NCI-H1092 treated with DMSO at 0.1 percent for 48 hours (cell line): ENCODE measurements around the gene FAM151B.
"Not testable (repeated sequence)": the region's sequence is repeated elsewhere in the genome, so short reads cannot be mapped to it uniquely, and the experiment has no call there.

Experiments
- DNase-seq: peaks from one replicate; lab custom pipeline; 2025; lab: John Stamatoyannopoulos, UW

FAM151B gene, protein sequence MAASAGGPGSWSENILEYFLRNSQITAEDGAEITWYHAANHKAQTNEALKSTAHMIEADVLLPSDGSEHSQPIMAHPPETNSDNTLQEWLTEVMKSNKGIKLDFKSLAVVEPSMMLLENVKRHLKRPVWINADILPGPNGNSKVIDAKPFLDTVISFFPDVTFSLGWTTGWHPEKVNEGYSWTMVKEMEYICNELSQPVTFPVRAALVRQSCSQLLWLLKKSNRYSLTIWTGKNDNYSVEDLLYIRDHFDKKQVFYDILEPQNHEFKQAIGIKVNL

DNA sequence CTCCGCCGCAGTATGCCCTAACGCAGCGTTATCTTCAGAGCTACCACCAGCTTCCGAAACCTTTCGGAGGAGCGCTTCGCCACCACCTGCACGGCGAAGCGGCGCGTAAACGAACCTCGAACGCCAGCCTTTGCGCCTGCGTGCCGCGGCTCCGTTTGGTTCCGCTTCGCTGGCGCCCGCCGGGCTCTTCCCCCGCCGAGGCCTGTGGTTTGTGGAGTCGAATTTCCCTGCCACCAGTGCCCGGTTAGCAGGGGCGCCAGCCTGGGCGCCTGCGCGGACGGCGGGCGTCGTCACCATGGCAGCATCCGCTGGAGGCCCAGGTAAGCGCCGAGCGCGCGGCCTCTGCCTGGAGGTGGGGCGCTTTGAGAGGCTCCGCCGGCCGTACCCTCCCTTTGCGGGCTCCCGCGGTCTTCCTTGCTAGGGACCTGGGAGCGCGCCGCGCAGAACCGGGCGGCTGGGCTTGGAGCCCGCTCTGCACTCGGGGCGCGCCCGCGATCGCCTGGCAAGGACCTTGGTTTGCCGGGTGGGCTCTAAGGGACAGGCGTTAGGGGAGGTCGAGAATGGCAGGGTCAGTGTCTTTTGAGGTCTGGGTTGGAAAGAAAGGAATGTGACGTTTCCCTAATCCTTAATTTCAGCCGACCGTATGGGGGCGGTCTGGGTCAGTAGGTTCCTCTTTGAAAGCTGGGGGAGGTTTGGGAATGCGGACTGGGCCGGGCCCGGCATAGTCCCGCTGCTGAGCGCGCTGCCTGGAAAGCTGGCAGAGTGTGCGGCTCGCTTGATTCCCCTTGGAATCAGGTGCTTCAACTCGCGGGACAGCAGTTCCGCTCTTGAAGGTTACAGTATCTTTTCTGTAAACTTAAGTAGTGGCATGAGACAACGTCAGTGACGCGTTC is at the start of gene FAM151B:
Gene FAM151B (plus strand): TSS at position 272 of the 893 bp plus-strand sequence. CDS start 24 bp downstream, at position 296.
- peak; percentile 94 for DNase-seq

DNA sequence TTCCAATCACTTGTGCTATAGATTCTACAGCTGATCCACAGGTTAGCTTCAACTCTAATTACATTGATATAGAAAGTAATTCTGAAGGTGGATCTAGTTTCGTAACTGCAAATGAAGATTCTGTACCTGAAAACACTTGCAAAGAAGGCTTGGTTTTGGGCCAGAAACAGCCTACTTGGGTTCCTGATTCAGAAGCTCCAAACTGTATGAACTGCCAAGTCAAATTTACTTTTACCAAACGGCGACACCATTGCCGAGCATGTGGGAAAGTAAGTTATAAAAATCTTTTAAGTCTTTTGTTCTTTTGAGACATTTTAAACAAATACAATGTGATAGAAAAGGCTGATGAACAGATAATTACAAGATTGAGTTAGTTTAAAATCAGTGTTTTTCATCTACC is 49.2 kb upstream of the FAM151B start:
- DNase-seq, result no peak

DNA sequence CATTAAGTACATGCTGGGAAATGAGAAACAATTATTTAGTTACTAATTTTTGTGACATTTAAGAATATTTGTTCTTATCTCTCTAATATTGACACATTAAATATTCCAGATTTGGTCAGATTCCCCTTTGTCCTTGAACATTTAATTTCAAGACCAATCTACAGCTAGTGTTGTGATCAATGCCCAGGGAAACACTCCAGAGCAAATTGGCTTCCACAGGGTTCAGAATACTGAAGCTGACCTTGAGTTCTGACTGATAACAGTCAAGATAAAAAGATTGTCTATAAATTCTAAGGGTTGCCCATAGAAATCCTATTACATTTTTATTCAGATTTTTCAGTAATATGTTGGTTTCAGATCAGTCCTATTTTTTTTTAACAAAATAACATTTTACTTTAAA is 48.7 kb upstream of the FAM151B start:
- DNase-seq, result no peak

DNA sequence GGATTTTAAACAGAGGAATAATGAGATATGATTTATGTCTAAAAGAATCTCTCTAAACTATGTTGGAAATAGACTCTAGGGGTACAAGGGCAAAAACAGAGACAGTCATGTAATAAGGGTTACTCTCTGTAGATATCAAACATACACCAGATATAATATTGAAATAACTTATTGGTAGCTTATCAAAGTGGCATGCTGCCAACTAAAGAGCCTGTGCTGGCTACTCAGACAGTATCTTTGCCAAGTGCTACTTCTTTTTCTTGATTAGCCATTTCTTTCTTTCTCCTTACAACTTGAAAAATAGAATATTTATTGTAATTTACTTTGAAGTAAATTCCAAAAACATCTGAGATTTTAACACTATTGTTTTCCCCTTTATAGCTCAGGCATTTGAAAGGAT is 45.2 kb upstream of the FAM151B start:
- no peak for DNase-seq

DNA sequence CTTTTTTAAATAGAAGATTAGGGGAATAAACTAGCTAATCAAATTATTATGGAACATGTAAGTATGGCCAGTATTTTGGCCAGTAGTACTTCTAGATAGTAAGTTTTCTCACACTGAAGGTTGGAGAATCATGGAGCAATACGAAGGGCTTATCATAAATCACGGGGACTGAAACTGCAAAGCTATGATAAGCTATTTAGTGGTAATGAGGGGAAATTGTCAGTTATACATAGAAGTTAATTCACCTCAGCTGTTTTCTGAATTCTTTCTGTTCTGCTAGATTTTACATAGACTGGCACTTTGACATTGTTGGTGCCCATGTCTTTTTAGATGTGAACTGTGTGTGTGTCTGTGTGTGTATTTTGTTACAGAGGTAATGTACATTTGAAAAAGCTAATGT is 34.5 kb upstream of the FAM151B start:
- DNase-seq, result no peak

DNA sequence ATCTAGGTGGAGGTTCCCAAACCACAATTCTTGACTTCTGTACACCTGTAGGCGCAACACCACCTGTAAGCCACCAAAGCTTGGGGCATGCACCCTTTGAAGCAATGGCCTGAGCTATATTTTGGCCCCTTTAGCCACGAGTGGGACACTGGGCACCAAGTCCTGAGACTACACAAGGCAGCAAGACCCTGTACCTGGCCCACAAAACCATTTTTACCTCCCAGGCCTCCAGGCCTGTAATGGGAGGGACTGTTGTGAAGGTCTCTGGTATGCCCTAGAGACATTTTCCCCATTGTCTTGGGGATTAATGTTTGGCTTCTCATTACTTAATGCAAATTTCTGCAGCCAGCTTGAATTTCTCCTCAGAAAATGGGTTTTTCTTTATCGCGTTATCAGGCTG is 24.6 kb upstream of the FAM151B start:
- DNase-seq, result no peak

DNA sequence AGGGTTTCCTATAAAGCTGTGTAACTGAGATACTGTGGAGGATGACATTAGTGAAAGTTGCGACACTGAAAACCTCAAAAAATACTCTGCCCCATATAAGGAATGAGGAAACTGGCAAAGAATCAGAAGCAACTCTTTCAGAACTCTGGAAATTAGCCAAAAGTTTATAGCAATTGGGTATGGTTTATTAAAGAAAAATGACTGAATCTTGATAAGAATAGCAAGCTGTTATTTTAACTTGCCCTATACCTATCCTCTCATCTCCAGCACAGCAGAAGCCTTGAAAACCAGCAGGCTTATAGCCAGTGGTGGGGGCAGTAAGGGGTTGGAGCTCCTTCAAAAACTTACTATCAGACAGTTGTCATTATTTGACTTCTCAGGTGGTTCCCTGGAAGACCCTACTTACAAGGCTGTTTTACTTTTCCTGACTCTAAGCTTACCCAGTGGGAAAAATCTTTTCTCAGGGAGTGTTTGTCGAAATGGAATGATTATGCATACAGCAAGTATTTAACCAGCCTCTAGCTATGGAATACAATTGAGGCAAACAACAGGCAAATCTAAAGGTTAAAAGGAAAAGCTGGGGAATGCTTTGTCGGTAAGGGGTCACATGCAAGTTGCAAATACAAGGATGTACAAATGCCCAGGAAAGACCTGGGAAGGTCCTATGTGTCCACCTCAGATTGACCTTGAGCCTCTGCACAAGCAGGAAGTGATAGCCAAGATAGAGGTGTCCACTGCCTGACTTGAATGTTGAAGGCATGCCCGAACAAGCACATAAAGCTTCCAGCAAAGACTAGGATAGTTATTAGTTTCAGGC is 21.0 kb upstream of the FAM151B start:
- DNase-seq, result no peak

DNA sequence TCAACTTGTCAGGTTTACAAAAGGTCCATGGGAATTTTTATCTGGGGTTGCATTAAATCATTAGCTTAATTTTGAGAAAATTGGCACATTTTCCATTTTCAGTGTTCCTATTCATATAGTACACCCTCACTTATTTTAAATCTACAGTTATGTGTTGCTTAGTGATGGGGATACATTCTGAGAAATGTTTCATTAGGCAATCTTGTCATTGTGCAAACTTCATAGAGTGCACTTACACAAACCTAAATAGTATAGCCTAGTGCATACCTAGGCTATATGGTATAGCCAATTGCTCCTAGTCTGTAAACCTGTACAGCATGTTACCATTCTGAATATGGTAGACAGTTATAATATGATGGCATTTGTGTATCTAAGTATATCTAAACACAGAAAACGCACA is 19.8 kb upstream of the FAM151B start:
- DNase-seq, result no peak

DNA sequence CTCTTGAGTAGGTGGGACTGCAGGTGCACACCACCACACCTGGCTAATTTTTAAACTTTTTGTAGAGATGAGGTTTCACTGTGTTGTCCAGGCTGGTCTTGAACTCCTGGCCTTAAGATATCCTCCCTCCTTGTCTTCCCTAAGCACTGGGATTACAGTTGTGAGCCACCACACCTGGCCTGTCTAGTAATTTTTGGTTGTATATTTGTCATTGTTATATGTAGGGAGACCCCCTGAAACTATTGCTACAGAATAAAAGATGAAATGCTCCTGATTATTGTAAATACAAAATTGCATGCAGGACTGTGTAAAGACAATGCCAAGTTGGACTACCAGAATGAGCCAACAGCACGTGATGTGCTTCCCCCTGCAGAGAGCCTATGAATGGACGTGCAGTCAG is 17.3 kb upstream of the FAM151B start:
- DNase-seq, result not testable (repeated sequence)

DNA sequence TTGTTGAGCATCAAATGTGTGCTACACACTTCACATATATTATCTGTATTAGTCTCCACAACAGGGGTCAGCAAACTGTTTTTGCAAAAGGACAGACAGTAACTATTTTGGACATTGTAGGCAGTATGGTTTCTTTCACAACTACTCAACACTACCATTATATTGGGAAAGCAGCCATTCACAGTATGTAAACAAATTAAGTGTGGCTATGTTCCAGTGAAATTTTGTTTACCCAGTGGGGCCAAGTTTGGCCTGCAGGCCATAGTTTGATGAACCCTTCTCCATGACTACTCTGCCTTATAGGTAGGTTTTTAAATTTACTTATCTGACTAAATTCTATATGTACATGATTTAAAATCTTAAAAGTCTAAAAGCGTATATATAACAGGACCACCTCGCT is 13.0 kb upstream of the FAM151B start:
- DNase-seq, result no peak

DNA sequence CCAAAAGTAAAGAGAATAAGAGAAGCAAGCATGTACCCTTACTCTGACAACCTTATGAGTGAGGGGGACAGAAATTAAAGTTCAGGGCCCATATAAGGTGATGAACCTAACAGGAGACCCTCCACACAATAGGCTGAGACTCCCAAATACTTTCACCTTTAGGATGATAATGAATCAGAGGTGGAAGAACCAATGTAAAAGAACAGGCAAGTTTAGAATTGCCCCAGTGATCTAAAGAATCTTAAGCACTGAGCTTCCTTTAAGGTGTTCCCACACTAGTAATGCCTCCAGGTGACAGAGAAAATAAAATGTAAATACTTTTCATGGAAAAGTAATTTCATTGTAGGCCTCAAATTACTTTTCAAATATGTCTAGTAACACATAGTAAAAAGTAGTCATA is 8.2 kb upstream of the FAM151B start:
- DNase-seq, result no peak

DNA sequence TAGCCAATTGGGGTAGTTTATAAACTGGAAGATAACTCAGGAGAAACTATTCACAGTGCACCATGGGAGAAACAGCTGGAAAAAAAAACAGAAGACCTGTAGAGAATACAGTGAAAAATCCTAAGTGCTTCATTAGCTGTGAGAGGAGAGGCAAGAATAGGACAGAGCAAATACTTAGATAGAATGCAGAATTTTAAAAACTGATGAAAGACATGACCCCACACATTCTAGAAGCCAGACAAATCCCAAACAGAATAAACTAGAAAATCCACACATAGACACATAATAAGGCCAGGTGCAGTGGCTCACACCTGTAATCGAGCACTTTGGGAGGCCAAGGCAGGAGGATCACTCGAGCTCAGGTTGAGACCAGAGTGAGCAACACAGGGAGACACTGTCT is 7.5 kb upstream of the FAM151B start:
- DNase-seq, result no peak

DNA sequence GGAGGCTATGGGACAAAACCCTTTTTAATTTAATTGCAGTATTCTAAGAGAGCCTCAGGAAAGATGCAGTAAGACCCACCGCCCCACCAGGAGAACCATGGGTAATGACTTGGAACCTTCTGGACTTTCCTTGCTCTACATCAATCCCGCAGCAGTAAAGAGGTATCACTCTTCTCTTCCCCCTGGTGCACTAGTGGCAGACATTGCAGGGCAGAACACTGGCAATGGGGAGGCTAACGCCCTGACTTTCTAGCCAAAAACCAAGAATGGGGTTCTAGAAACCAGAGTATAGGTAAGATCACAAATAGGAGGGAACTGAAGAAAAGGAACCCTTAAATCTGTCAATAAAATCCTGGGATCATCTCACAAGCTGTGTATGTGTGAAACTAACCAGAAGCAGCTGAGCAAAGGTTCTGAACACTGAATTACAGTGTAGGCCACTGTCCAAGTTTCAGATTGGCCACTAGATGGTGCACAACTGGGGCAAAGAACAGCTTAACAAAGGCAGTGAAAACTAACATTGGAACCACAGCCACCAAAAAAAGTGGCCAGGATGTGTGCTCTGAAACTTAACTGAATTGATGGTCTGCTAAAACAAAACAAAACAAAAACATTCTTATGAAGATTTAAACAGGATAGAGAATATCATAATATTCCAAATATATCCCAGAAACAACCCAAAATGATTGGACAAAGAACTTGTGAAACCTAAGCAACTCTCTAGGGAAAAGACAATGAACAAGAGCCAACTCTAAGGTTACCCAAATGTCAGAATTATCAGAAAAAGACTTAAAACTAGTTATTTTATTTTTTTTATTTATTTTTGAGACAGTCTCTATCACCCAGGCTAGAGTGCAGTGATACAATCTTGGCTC is 6.6 kb upstream of the FAM151B start:
- no peak for DNase-seq

DNA sequence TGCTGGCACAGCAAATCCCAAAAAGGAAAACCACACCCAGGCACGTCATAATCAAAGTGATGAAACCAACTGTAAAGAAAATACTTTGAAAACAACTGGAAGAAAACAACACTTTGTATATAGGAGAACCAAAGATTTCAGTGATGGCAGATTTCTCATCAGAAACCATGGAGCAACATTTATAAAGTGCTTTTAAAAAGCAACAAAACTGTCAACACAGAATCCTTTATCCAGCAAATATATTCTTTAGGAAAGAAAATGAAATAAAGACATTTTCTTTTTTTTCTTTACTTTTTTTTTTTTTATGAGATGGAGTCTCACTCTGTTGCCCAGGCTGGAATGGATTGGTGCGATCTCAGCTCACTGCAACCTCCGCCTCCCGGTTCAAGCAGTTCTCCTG is 5.3 kb upstream of the FAM151B start:
- DNase-seq, result no peak

DNA sequence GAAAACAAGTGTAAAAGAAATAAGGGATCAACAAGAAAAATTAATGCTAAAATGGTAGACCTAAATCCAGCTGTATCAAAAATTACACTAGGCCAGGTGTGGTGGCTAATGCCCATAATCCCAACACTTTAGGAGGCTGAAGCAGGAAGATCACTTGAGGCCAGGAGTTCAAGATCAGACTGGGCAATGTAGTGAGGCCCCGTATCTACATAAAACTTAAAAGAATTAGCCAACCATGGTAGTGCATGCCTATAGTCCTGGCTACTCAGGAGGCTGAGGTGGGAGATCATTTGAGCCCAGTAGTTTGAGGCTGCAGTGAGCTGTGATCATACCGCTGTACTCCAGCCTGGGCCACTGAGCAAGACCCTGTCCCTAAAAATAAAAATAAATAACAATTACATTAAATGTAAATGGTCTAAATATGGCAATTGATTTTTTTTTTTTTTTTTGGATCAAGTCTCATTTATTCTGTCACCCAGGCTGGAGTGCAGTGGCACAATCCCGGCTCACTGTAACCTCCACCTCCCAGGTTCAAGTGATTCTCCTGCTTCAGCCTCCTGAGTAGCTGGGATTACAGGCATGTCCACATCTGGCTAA is 4.2 kb upstream of the FAM151B start:
- no peak for DNase-seq

DNA sequence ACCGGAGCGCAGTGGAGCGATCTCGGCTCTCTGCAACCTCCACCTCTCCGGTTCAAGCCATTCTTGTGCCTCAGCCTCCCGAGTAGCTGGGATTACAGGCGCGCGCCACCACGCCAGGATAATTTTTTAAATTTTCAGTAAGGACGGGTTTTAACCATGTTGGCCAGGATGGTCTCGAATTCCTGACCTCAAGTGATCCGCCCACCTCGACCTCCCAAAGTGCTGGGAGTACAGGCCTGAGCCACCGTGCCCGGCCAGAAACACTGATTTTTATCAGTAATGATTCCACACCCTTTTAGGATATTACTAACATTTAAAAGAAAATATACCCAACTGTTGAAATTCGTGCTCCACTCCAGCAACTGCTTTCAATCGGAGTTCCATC is 464 bp upstream of the FAM151B start:
- no peak for DNase-seq

DNA sequence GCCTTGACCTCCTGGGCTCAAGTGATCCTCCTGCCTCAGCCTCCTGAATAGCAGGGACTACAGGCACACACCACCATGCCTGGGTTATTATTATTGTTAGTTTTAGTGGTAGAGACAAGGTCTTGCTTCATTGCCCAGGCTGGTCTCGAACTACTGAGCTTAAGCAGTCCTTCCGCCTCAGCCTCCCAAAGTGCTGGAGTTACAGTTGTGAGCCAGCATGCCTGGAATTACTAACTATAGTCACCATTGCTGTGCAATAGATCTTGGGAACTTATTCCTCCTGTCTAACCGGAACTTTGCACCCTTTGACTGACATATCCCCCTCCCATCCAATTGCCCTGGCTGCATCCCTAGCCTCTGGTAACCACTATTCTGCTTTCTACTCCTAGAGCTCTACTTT is 3.4 kb downstream of the FAM151B start:
- DNase-seq, result no peak

DNA sequence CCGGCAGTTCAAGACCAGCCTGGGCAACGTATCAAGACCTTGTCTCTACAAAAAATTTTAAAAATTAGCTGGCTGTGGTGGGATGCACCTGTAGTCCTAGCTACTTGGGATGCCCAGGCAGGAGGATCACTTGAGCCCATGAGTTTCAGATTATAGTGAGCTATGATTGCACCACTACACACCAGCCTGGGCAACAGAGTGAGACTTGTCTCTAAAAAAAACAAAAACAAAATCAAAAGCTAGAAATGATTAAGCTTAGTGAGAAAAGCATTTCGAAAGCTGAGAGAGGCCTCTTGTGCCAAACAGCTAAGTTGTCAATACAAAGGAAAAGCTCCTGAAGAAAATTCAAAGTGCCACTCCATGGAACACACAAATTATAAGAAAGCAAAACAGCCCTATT is 4.8 kb downstream of the FAM151B start:
- DNase-seq, result no peak

DNA sequence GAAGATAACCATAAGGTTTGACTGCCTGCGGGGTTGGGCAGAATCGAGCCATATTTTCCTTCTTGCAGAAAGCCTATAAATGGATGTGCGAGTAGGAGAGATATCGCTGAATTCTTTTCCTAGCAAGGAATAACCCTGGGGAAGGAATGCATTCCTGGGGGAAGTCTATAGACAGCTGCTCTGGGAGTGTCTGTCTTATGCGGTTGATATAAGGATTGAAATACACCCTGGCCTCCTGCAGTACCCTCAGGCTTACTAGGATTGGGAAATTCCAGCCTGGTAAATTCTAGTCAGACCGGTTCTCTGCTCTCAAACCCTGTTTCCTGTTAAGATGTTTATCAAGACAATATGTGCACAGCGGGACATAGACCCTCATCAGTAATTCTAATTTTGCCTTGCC is 5.5 kb downstream of the FAM151B start:
- not testable (repeated sequence) for DNase-seq

DNA sequence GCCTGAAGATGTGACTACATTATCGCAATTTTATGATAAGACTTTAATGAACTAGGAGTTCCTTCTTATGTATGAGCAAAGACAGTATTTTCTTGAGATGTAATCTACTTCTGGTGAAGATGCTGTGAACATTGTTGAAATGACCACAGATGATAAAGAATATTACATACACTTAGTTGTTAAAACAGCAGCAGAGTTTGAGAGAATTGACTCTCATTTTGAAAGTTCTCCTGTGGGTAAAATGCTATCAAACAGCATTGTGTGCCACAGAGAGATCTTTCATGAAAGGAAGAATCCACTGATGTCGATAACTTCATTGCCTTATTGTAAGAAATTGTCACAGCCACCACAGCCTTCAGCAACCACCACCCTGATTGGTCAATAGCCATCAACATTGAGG is 8.0 kb downstream of the FAM151B start:
- no peak for DNase-seq

DNA sequence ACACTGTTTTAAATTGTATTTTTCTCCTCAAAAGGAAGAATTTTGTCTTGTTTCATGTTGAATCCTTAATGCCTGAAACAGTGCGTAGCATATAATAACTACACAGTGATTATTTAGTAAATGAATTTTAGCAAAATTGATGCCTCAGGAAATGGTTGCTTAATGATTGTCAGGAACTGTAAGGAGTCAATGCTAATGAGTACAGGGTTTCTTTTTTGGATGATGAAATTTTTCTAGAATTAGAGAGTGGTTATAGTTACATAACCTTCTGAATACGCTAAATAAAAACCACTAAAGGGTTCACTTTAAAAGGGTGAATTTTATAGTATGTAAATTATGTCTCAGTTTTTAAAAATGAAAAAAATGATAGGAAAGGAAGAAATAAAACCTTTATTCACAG is 14.9 kb downstream of the FAM151B start:
- no peak for DNase-seq
